IMR-90 (cell line): Measurements from ENCODE around the gene HSPG2. TPM values are rescaled to one million over a fixed set of nuclear protein-coding genes. Genes with fewer than 3 reads are reported as not detected.

ENCODE experiments used
- ATAC-seq: fragments of 200-7000 bp; cut with Tn5 transposase; 2 replicates; pipeline ENCODE4 v1.9.1; 2020; ENCODE audit warnings: low read depth, mild to moderate bottlenecking, moderate library complexity
- BruUV-seq: library from RNA; stranded (reverse); fragments of 400-500 nt; replicated peaks from 2 replicates; lab custom pipeline; 2021; lab: Mats Ljungman, UMichigan
- CTCF ChIA-PET: fragments of 300-600 bp; formaldehyde crosslinking; extraction: SDS; loops from one replicate; lab custom pipeline; 2021; ENCODE audit warnings: antibody characterized with exemption; lab: Yijun Ruan, JAX
- POLR2A ChIA-PET: fragments of 300-600 bp; sonication (Branson Sonifier 250); formaldehyde crosslinking; loops from one replicate; lab custom pipeline; 2022; ENCODE audit warnings: antibody characterized with exemption; ENCODE audit not compliant: unreplicated experiment; lab: Charles Lee
- DNase-seq: peaks from one replicate; pipeline ENCODE4 v3.0.0; 2013
- H2AFZ ChIP-seq: replicated peaks from 2 replicates; pipeline ENCODE3; 2013; ENCODE audit warnings: low read length, mild to moderate bottlenecking; ENCODE audit not compliant: poor library complexity
- H2AK5ac ChIP-seq: 2 replicates; pipeline ENCODE4 v1.6.1; 2013; ENCODE audit warnings: low read depth, low read length, inconsistent platforms
- H2AK9ac ChIP-seq: replicated peaks from 2 replicates; pipeline ENCODE3; 2013; ENCODE audit warnings: mild to moderate bottlenecking, low read depth, low read length, moderate library complexity; ENCODE audit not compliant: poor library complexity
- H2BK120ac ChIP-seq: 2 replicates; pipeline ENCODE4 v1.6.1; 2013; ENCODE audit warnings: low read depth, low read length, inconsistent platforms
- H2BK15ac ChIP-seq: 3 replicates; pipeline ENCODE4 v1.6.1; 2013; ENCODE audit warnings: low read depth, low read length, inconsistent platforms
- H2BK20ac ChIP-seq: 2 replicates; pipeline ENCODE4 v1.6.1; 2013; ENCODE audit warnings: low read depth, mild to moderate bottlenecking, inconsistent platforms, low read length, moderate library complexity
- H2BK5ac ChIP-seq: 2 replicates; pipeline ENCODE4 v1.6.1; 2013; ENCODE audit warnings: mild to moderate bottlenecking, low read depth, low read length, inconsistent platforms; ENCODE audit not compliant: poor library complexity, severe bottlenecking
- H3K14ac ChIP-seq: replicated peaks from 2 replicates; pipeline ENCODE4 v1.6.1; 2013; ENCODE audit warnings: low read depth, low read length, inconsistent platforms
- H3K18ac ChIP-seq: 2 replicates; pipeline ENCODE4 v1.6.1; 2013; ENCODE audit warnings: low read depth, low read length, control low read depth
- H3K23ac ChIP-seq: 2 replicates; pipeline ENCODE4 v1.6.1; 2013; ENCODE audit warnings: low read depth, low read length, inconsistent platforms
- H3K27ac ChIP-seq: 2 replicates; pipeline ENCODE4 v1.5.1; 2013; ENCODE audit warnings: mild to moderate bottlenecking, control low read depth, low read length; ENCODE audit not compliant: insufficient read depth
- H3K27me3 ChIP-seq: 2 replicates; pipeline ENCODE4 v1.6.1; 2013; ENCODE audit warnings: low read length; ENCODE audit not compliant: control insufficient read depth, insufficient read depth
- H3K36me3 ChIP-seq: 2 replicates; pipeline ENCODE4 v1.6.1; 2013; ENCODE audit warnings: low read length, mixed read lengths; ENCODE audit not compliant: control insufficient read depth, insufficient read depth
- H3K4ac ChIP-seq: 2 replicates; pipeline ENCODE4 v1.6.1; 2013; ENCODE audit warnings: low read depth, low read length, inconsistent platforms
- H3K4me1 ChIP-seq: 2 replicates; pipeline ENCODE4 v1.6.1; 2013; ENCODE audit warnings: low read length, mixed read lengths; ENCODE audit not compliant: control insufficient read depth, insufficient read depth
- H3K4me2 ChIP-seq: 2 replicates; pipeline ENCODE4 v1.6.1; 2013; ENCODE audit warnings: low read depth, mild to moderate bottlenecking, control low read depth, low read length, moderate library complexity
- H3K4me3 ChIP-seq: 2 replicates; pipeline ENCODE4 v1.5.1; 2013; ENCODE audit warnings: low read depth, mild to moderate bottlenecking, control low read depth, low read length, moderate library complexity; ENCODE audit not compliant: insufficient read depth
- H3K56ac ChIP-seq: 2 replicates; pipeline ENCODE4 v1.6.1; 2013; ENCODE audit warnings: low read length, inconsistent platforms; ENCODE audit not compliant: insufficient read depth; ENCODE audit errors: extremely low read depth
- H3K79me1 ChIP-seq, 2 experiments: 2 replicates each; pipeline ENCODE4 v1.6.1; 2013; ENCODE audit warnings: low read length in 2 of 2, inconsistent platforms in 1 of 2, low read depth in 1 of 2
- H3K9ac ChIP-seq: 2 replicates; pipeline ENCODE4 v1.6.1; 2013; ENCODE audit warnings: low read depth, low read length, control low read depth
- H3K9me1 ChIP-seq: 2 replicates; pipeline ENCODE4 v1.6.1; 2013; ENCODE audit warnings: low read length, inconsistent platforms; ENCODE audit not compliant: insufficient read depth
- H3K9me3 ChIP-seq: 2 replicates; pipeline ENCODE4 v1.6.1; 2013; ENCODE audit warnings: low read length; ENCODE audit not compliant: control insufficient read depth, insufficient read depth
- H4K20me1 ChIP-seq: 2 replicates; pipeline ENCODE4 v1.6.1; 2013; ENCODE audit warnings: low read length, inconsistent platforms; ENCODE audit not compliant: insufficient read depth
- H4K5ac ChIP-seq: 2 replicates; pipeline ENCODE4 v1.6.1; 2013; ENCODE audit warnings: mild to moderate bottlenecking, low read depth, low read length, control low read depth
- H4K8ac ChIP-seq, 2 experiments: 2 replicates each; pipeline ENCODE4 v1.6.1; 2013; ENCODE audit warnings: low read depth in 2 of 2, low read length in 2 of 2, control low read depth in 1 of 2, inconsistent platforms in 1 of 2
- H4K91ac ChIP-seq: 2 replicates; pipeline ENCODE4 v1.6.1; 2013; ENCODE audit warnings: low read depth, low read length, inconsistent platforms; ENCODE audit not compliant: insufficient read depth
- CEBPB ChIP-seq: IDR thresholded peaks from 2 replicates; pipeline ENCODE4 v1.6.1; 2012; ENCODE audit warnings: low read depth, low read length, improper control_type of control experiment
- CHD1 ChIP-seq: IDR thresholded peaks from 2 replicates; pipeline ENCODE4 v1.6.1; 2012; ENCODE audit warnings: low read depth, low read length, improper control_type of control experiment
- ELK1 ChIP-seq: fragments of 150-350 bp; IDR thresholded peaks from 2 replicates; pipeline ENCODE4 v1.6.1; 2016; ENCODE audit warnings: low read depth, mild to moderate bottlenecking, low read length, moderate library complexity, borderline replicate concordance
- FOS ChIP-seq: fragments of 150-350 bp; IDR thresholded peaks from 2 replicates; pipeline ENCODE4 v1.6.1; 2016; ENCODE audit warnings: low read depth, low read length
- MAFK ChIP-seq: IDR thresholded peaks from 2 replicates; pipeline ENCODE4 v1.6.1; 2012; ENCODE audit warnings: low read depth, low read length, improper control_type of control experiment
- MAZ ChIP-seq: IDR thresholded peaks from 2 replicates; pipeline ENCODE4 v1.6.1; 2012; ENCODE audit warnings: low read depth, mild to moderate bottlenecking, low read length, improper control_type of control experiment, moderate library complexity, borderline replicate concordance
- MXI1 ChIP-seq: IDR thresholded peaks from 2 replicates; pipeline ENCODE4 v1.6.1; 2012; ENCODE audit warnings: low read depth, mild to moderate bottlenecking, low read length, moderate library complexity, borderline replicate concordance
- NFE2L2 ChIP-seq: fragments of 150-350 bp; IDR thresholded peaks from 2 replicates; pipeline ENCODE4 v1.6.1; 2016; ENCODE audit warnings: low read depth, mild to moderate bottlenecking, low read length
- POLR2A ChIP-seq: IDR thresholded peaks from 2 replicates; pipeline ENCODE4 v1.6.1; 2012; ENCODE audit warnings: mild to moderate bottlenecking, low read depth, low read length
- RAD21 ChIP-seq: IDR thresholded peaks from 2 replicates; pipeline ENCODE4 v1.6.1; 2012; ENCODE audit warnings: low read length, improper control_type of control experiment
- RCOR1 ChIP-seq: IDR thresholded peaks from 2 replicates; pipeline ENCODE4 v1.6.1; 2012; ENCODE audit warnings: mild to moderate bottlenecking, low read length, improper control_type of control experiment; ENCODE audit not compliant: insufficient replicate concordance
- RFX5 ChIP-seq: IDR thresholded peaks from 2 replicates; pipeline ENCODE4 v1.8.0; 2012; ENCODE audit warnings: low read depth, mild to moderate bottlenecking, low read length, moderate library complexity
- SMC3 ChIP-seq: fragments of 150-350 bp; IDR thresholded peaks from 2 replicates; pipeline ENCODE4 v1.6.1; 2016; ENCODE audit warnings: low read depth, mild to moderate bottlenecking, antibody characterized with exemption, low read length, moderate library complexity
- USF2 ChIP-seq: fragments of 150-350 bp; IDR thresholded peaks from 2 replicates; pipeline ENCODE4 v1.6.1; 2017; ENCODE audit warnings: mild to moderate bottlenecking, antibody characterized with exemption, low read length, low read depth
- WGBS, 2 experiments: methylation state at CpG; one replicate each; pipeline versions ENCODE4 v1.1.5 to v1.1.7; 2013; ENCODE audit warnings: missing lambda C conversion rate in 2 of 2; ENCODE audit not compliant: insufficient read length in 1 of 2; ENCODE audit errors: extremely low coverage in 2 of 2; 5-methylcytosine and 5-hydroxymethylcytosine counted together
- dilution Hi-C: fragments of 300-500 bp; cut with HindIII; formaldehyde crosslinking; loops from one replicate; pipeline ENCODE4 v1.14.3; 2018; ENCODE audit warnings: low sequenced_read_pairs; ENCODE audit not compliant: unreplicated experiment
- in situ Hi-C: fragments of 300-500 bp; cut with MboI; formaldehyde crosslinking; loops from 3 replicates; pipeline ENCODE4 v1.14.3; 2019; ENCODE audit warnings: low sequenced_read_pairs, inconsistent platforms, mixed read lengths
- intact Hi-C: fragments of 100-400 bp; cut with micrococcal nuclease; formaldehyde crosslinking; loops from 2 replicates; pipeline ENCODE4 v1.10.0; 2022
- polyA plus RNA-seq, 3 experiments: library from polyadenylated mRNA; depleted of rRNA; stranded (reverse); fragments of >200 nt; gene quantifications; 2 replicates each; pipeline ENCODE4 v1.2.3, GENCODE V29; 2012; ENCODE audit warnings: low replicate concordance in 1 of 3
- total RNA-seq: library from RNA; depleted of rRNA; stranded (reverse); fragments of >200 nt; gene quantifications from 2 replicates; pipeline ENCODE4 v1.2.3, GENCODE V29; 2012
- TF ChIP-seq, protein P1 (sequence below): conservative IDR thresholded peaks from 2 replicates; pipeline ENCODE4 v1.5.1; 2012; ENCODE audit warnings: mild to moderate bottlenecking, low read depth, low read length, improper control_type of control experiment

Gene HSPG2
- total and polyA plus RNA-seq, 2 of the 4 experiments (the other 2 are of a cell fraction) = 15.8 to 94.0 TPM

DNA sequence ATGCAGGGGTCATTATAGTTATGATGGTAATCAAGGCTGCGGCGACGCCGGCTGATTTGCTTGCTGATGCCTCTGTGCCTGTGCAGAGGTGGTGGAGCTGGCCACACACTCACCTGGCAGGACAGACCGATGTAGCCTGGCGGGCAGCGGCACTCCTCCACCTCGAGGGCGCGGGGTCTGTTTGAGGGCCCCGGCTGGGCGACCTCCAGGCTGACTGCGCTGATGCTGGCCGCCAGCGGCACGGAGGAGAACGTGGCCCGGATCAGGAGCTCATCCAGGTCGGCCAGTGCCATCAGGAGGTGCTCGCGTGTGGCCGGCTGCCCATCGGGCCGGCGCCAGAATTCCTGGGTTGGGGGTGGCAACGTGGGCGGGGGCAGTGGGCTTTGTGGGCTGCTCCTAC is 72.4 kb downstream of the HSPG2 start:
- dilution Hi-C loops (no loop called here), in situ Hi-C loops (no loop called here), intact Hi-C loops (loop anchor here (5.0 kb wide), 1 partner anchor 73 kb away; the partner anchor contains the start of gene HSPG2)
- H2AFZ ChIP-seq = no peak overlapping the region
- H3K27ac ChIP-seq = no peak overlapping the region
- ChIA-PET POLR2A (no interaction called here), CTCF (no interaction called here)
- no peaks in the 10 kb centered on the region for H3K27me3 ChIP-seq
- H3K9ac ChIP-seq = no peak overlapping the region
- H4K8ac ChIP-seq = no peak overlapping the region
- peaks cover 4 to 31% of the 10 kb centered on the region in 2 experiments; a peak in 3 of 4 replicates for H3K79me1 ChIP-seq
- no peak overlapping the region for H4K5ac ChIP-seq
- TF ChIP-seq MAFK = no peak
- no peak for TF ChIP-seq MAZ
- no peak for TF ChIP-seq MXI1
- no peak for TF ChIP-seq NFE2L2
- no peak for TF ChIP-seq SMC3
- no peak for TF ChIP-seq ELK1
- TF ChIP-seq RCOR1 = no peak
- TF ChIP-seq, protein P1, sequence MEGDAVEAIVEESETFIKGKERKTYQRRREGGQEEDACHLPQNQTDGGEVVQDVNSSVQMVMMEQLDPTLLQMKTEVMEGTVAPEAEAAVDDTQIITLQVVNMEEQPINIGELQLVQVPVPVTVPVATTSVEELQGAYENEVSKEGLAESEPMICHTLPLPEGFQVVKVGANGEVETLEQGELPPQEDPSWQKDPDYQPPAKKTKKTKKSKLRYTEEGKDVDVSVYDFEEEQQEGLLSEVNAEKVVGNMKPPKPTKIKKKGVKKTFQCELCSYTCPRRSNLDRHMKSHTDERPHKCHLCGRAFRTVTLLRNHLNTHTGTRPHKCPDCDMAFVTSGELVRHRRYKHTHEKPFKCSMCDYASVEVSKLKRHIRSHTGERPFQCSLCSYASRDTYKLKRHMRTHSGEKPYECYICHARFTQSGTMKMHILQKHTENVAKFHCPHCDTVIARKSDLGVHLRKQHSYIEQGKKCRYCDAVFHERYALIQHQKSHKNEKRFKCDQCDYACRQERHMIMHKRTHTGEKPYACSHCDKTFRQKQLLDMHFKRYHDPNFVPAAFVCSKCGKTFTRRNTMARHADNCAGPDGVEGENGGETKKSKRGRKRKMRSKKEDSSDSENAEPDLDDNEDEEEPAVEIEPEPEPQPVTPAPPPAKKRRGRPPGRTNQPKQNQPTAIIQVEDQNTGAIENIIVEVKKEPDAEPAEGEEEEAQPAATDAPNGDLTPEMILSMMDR = no peak
- no peak for TF ChIP-seq CEBPB
- TF ChIP-seq RAD21 = no peak
- no peak for TF ChIP-seq USF2
- TF ChIP-seq CHD1 = no peak
- TF ChIP-seq POLR2A = no peak
- TF ChIP-seq FOS = no peak
- TF ChIP-seq RFX5 = no peak
- H4K91ac ChIP-seq = no peak overlapping the region
- DNase-seq (no peak), ATAC-seq (no peak)
- H3K4ac ChIP-seq = no peak overlapping the region
- no peak overlapping the region for H2BK5ac ChIP-seq
- H3K56ac ChIP-seq = no peak overlapping the region
- no peak overlapping the region for H3K14ac ChIP-seq
- no TSS peak for BruUV-seq
- H2BK15ac ChIP-seq = no peak overlapping the region
- H3K9me3 ChIP-seq = no peaks in the 10 kb centered on the region
- H3K9me1 ChIP-seq = peaks cover 11% of the 10 kb centered on the region
- H2AK5ac ChIP-seq = no peak overlapping the region
- peaks cover 17% of the 10 kb centered on the region for H4K20me1 ChIP-seq
- no peak overlapping the region for H3K4me3 ChIP-seq
- peaks cover 9% of the 10 kb centered on the region for H3K4me1 ChIP-seq
- peaks cover 56% of the 10 kb centered on the region for H3K36me3 ChIP-seq
- 96% methylated on average over 13 of the region's 27 CpGs; no CpG with 5 or more reads in 1 of the 2 experiments for WGBS, 2 experiments
- no peak overlapping the region for H3K18ac ChIP-seq
- no peak overlapping the region for H2AK9ac ChIP-seq
- H3K4me2 ChIP-seq = no peak overlapping the region
- H2BK20ac ChIP-seq = no peak overlapping the region
- no peak overlapping the region for H3K23ac ChIP-seq
- H2BK120ac ChIP-seq = no peak overlapping the region
